ENCODE measurements around the gene ZAP70. TPM values are rescaled to one million over a fixed set of nuclear protein-coding genes. Genes with fewer than 3 reads are reported as not detected.

Gene ZAP70
- total and polyA plus RNA-seq, 4 donors = 1.3 to 7.5 (median 3.6) TPM

GRCh38 chr2:97718051-97718882, 4.9 kb downstream of the ZAP70 start:
- Histone ChIP-seq H3K27me3 (ENCODE audit: control insufficient read depth in 1 of 2, insufficient read depth in 2 of 2, low read length in 1 of 2) (no peaks in the 10 kb centered on the region), H3K4me1 (ENCODE audit: control insufficient read depth in 1 of 2, insufficient read depth in 2 of 2, low read length in 2 of 2) (no peaks in the 10 kb centered on the region), H3K36me3 (ENCODE audit: control insufficient read depth in 1 of 2, insufficient read depth in 2 of 2, low read length in 1 of 2) (no peaks in the 10 kb centered on the region), H3K9me3 (ENCODE audit: control insufficient read depth, low read length) (no peaks in the 10 kb centered on the region), H3K27ac (ENCODE audit: low read depth in 1 of 2, low read length in 2 of 2) (no peak overlapping the region), H3K4me3 (ENCODE audit: low read length in 2 of 2) (no peak overlapping the region)
- WGBS, 2 donors = 75 to 81% methylated on average over 21 of the region's 21 CpGs
- intact Hi-C loops (cut with DNase I) = no loop called here
- ATAC-seq (ENCODE audit: low FRiP score) (peak; percentile 11), DNase-seq (peak in 1 of 2 donors; percentile 70)

GRCh38 chr2:97718942-97719341, 5.6 kb downstream of the ZAP70 start:
- DNase-seq (peak in 1 of 2 donors; percentile 38), ATAC-seq (ENCODE audit: low FRiP score) (no peak)
- H3K36me3 ChIP-seq (ENCODE audit: control insufficient read depth in 1 of 2, insufficient read depth in 2 of 2, low read length in 1 of 2) = no peaks in the 10 kb centered on the region
- H3K27ac ChIP-seq (ENCODE audit: low read depth in 1 of 2, low read length in 2 of 2) = no peak overlapping the region
- H3K4me3 ChIP-seq (ENCODE audit: low read length in 2 of 2) = no peak overlapping the region
- H3K9me3 ChIP-seq (ENCODE audit: control insufficient read depth, low read length) = no peaks in the 10 kb centered on the region
- no peaks in the 10 kb centered on the region for H3K27me3 ChIP-seq (ENCODE audit: control insufficient read depth in 1 of 2, insufficient read depth in 2 of 2, low read length in 1 of 2)
- H3K4me1 ChIP-seq (ENCODE audit: control insufficient read depth in 1 of 2, insufficient read depth in 2 of 2, low read length in 2 of 2) = no peaks in the 10 kb centered on the region
- intact Hi-C loops (cut with DNase I) = no loop called here
- 83 to 90% methylated on average over 3 of the region's 3 CpGs for WGBS, 2 donors

GRCh38 chr2:97719362-97720155, 6.2 kb downstream of the ZAP70 start:
- Histone ChIP-seq H3K9me3 (ENCODE audit: control insufficient read depth, low read length) (no peaks in the 10 kb centered on the region), H3K4me1 (ENCODE audit: control insufficient read depth in 1 of 2, insufficient read depth in 2 of 2, low read length in 2 of 2) (no peaks in the 10 kb centered on the region), H3K36me3 (ENCODE audit: control insufficient read depth in 1 of 2, insufficient read depth in 2 of 2, low read length in 1 of 2) (no peaks in the 10 kb centered on the region), H3K27me3 (ENCODE audit: control insufficient read depth in 1 of 2, insufficient read depth in 2 of 2, low read length in 1 of 2) (no peaks in the 10 kb centered on the region), H3K27ac (ENCODE audit: low read depth in 1 of 2, low read length in 2 of 2) (no peak overlapping the region), H3K4me3 (ENCODE audit: low read length in 2 of 2) (no peak overlapping the region)
- ATAC-seq (ENCODE audit: low FRiP score) (no peak), DNase-seq (peak in 1 of 2 donors; percentile 62)
- intact Hi-C loops (cut with DNase I) = no loop called here
- WGBS, 2 donors = 89 to 91% methylated on average over 16 of the region's 16 CpGs

- WGBS, 2 donors = 62 to 64% methylated on average over 2 of the region's 2 CpGs
- Histone ChIP-seq H3K27me3 (ENCODE audit: control insufficient read depth in 1 of 2, insufficient read depth in 2 of 2, low read length in 1 of 2) (no peaks in the 10 kb centered on the region), H3K4me1 (ENCODE audit: control insufficient read depth in 1 of 2, insufficient read depth in 2 of 2, low read length in 2 of 2) (no peaks in the 10 kb centered on the region), H3K36me3 (ENCODE audit: control insufficient read depth in 1 of 2, insufficient read depth in 2 of 2, low read length in 1 of 2) (no peaks in the 10 kb centered on the region), H3K4me3 (ENCODE audit: low read length in 2 of 2) (no peak overlapping the region), H3K9me3 (ENCODE audit: control insufficient read depth, low read length) (no peaks in the 10 kb centered on the region), H3K27ac (ENCODE audit: low read depth in 1 of 2, low read length in 2 of 2) (no peak overlapping the region)
- intact Hi-C loops (cut with DNase I) = no loop called here
- no peak for DNase-seq
- no peak for ATAC-seq (ENCODE audit: low FRiP score)
Observed at GRCh38 chr2:97720746-97721145, 7.4 kb downstream of the ZAP70 start.

- no peaks in the 10 kb centered on the region for H3K36me3 ChIP-seq (ENCODE audit: control insufficient read depth in 1 of 2, insufficient read depth in 2 of 2, low read length in 1 of 2)
- H3K4me1 ChIP-seq (ENCODE audit: control insufficient read depth in 1 of 2, insufficient read depth in 2 of 2, low read length in 2 of 2) = no peaks in the 10 kb centered on the region
- ATAC-seq (ENCODE audit: low FRiP score) (no peak), DNase-seq (no peak)
- no peak overlapping the region for H3K4me3 ChIP-seq (ENCODE audit: low read length in 2 of 2)
- WGBS, 2 donors = 64 to 68% methylated on average over 6 of the region's 6 CpGs
- no peaks in the 10 kb centered on the region for H3K9me3 ChIP-seq (ENCODE audit: control insufficient read depth, low read length)
- H3K27ac ChIP-seq (ENCODE audit: low read depth in 1 of 2, low read length in 2 of 2) = no peak overlapping the region
- intact Hi-C loops (cut with DNase I) = no loop called here
- no peaks in the 10 kb centered on the region for H3K27me3 ChIP-seq (ENCODE audit: control insufficient read depth in 1 of 2, insufficient read depth in 2 of 2, low read length in 1 of 2)
Observed at GRCh38 chr2:97722227-97722626, 8.9 kb downstream of the ZAP70 start.

GRCh38 chr2:97723156-97724072, 10.0 kb downstream of the ZAP70 start:
- H3K9me3 ChIP-seq (ENCODE audit: control insufficient read depth, low read length) = no peaks in the 10 kb centered on the region
- H3K4me1 ChIP-seq (ENCODE audit: control insufficient read depth in 1 of 2, insufficient read depth in 2 of 2, low read length in 2 of 2) = no peaks in the 10 kb centered on the region
- H3K36me3 ChIP-seq (ENCODE audit: control insufficient read depth in 1 of 2, insufficient read depth in 2 of 2, low read length in 1 of 2) = no peaks in the 10 kb centered on the region
- H3K4me3 ChIP-seq (ENCODE audit: low read length in 2 of 2) = no peak overlapping the region
- DNase-seq (peak in 1 of 2 donors; percentile 47), ATAC-seq (ENCODE audit: low FRiP score) (no peak)
- no peaks in the 10 kb centered on the region for H3K27me3 ChIP-seq (ENCODE audit: control insufficient read depth in 1 of 2, insufficient read depth in 2 of 2, low read length in 1 of 2)
- H3K27ac ChIP-seq (ENCODE audit: low read depth in 1 of 2, low read length in 2 of 2) = no peak overlapping the region
- intact Hi-C loops (cut with DNase I) = no loop called here
- WGBS, 2 donors = 72 to 75% methylated on average over 37 of the region's 37 CpGs

GRCh38 chr2:97724073-97724410, 10.7 kb downstream of the ZAP70 start:
- intact Hi-C loops (cut with DNase I) = no loop called here
- 28 to 33% methylated on average over 41 of the region's 41 CpGs for WGBS, 2 donors
- Histone ChIP-seq H3K27ac (ENCODE audit: low read depth in 1 of 2, low read length in 2 of 2) (no peak overlapping the region), H3K36me3 (ENCODE audit: control insufficient read depth in 1 of 2, insufficient read depth in 2 of 2, low read length in 1 of 2) (no peaks in the 10 kb centered on the region), H3K27me3 (ENCODE audit: control insufficient read depth in 1 of 2, insufficient read depth in 2 of 2, low read length in 1 of 2) (no peaks in the 10 kb centered on the region), H3K4me1 (ENCODE audit: control insufficient read depth in 1 of 2, insufficient read depth in 2 of 2, low read length in 2 of 2) (no peaks in the 10 kb centered on the region), H3K4me3 (ENCODE audit: low read length in 2 of 2) (no peak overlapping the region), H3K9me3 (ENCODE audit: control insufficient read depth, low read length) (no peaks in the 10 kb centered on the region)
- peak in 1 of 2 donors; percentile 71 for DNase-seq
- ATAC-seq (ENCODE audit: low FRiP score) = no peak

- Histone ChIP-seq H3K27ac (ENCODE audit: low read depth in 1 of 2, low read length in 2 of 2) (no peak overlapping the region), H3K36me3 (ENCODE audit: control insufficient read depth in 1 of 2, insufficient read depth in 2 of 2, low read length in 1 of 2) (no peaks in the 10 kb centered on the region), H3K9me3 (ENCODE audit: control insufficient read depth, low read length) (no peaks in the 10 kb centered on the region), H3K27me3 (ENCODE audit: control insufficient read depth in 1 of 2, insufficient read depth in 2 of 2, low read length in 1 of 2) (no peaks in the 10 kb centered on the region), H3K4me1 (ENCODE audit: control insufficient read depth in 1 of 2, insufficient read depth in 2 of 2, low read length in 2 of 2) (no peaks in the 10 kb centered on the region), H3K4me3 (ENCODE audit: low read length in 2 of 2) (no peak overlapping the region)
- 58 to 65% methylated on average over 17 of the region's 17 CpGs for WGBS, 2 donors
- intact Hi-C loops (cut with DNase I) = no loop called here
- ATAC-seq (ENCODE audit: low FRiP score) (no peak), DNase-seq (peak in 1 of 2 donors; percentile 67)
Observed at GRCh38 chr2:97724501-97724900, 11.1 kb downstream of the ZAP70 start.

All from aorta (tissue), 5 donors.